ENCODE data around the gene TUBB4B. TPM values are rescaled to one million over a fixed set of nuclear protein-coding genes. Genes with fewer than 3 reads are reported as not detected.

Gene TUBB4B
- total RNA-seq, 6 experiments from 2014 or later = 88.4 to 274 (median 124) TPM

GRCh38 chr9:137224830-137225694 is 16.0 kb upstream of the TUBB4B start, which contains the start of gene CYSRT1:
Gene CYSRT1 (plus strand): TSS chr9:137225174. CDS start chr9:137225622, 448 bp downstream.
- Histone ChIP-seq H3K27ac (peak within 1 kb of the TSS in 1 of 3 donors; percentile 72), H3K4me3 (peak within 1 kb of the TSS; percentile 76 to 87 (median 85)), H3K9me3 (no peaks in the 10 kb centered on the region), H3K27me3 (no peaks in the 10 kb centered on the region), H3K36me3 (no peaks in the 10 kb centered on the region), H3K4me1 (peaks cover 0 to 19% (median 5%) of the 10 kb centered on the region in 4 donors)
- intact Hi-C loops (cut with DNase I) = no loop called here
- WGBS (ENCODE audit: insufficient coverage, low coverage, low lambda C conversion rate, missing lambda C conversion rate) = 70% methylated on average over 10 of the region's 23 CpGs
- TF ChIP-seq CTCF (IDR thresholded peaks at IDR 0.05) (no peak), POLR2A (IDR thresholded peaks at IDR 0.05) (no peak)
- DNase-seq (no peak), ATAC-seq (no peak)

- no peaks in the 10 kb centered on the region for H3K36me3 ChIP-seq
- no peak overlapping the region for H3K4me3 ChIP-seq
- H3K4me1 ChIP-seq = peaks cover 0 to 19% (median 5%) of the 10 kb centered on the region in 4 donors
- TF ChIP-seq CTCF (IDR thresholded peaks at IDR 0.05) (no peak), POLR2A (IDR thresholded peaks at IDR 0.05) (no peak)
- DNase-seq (no peak), ATAC-seq (no peak)
- no peak overlapping the region for H3K27ac ChIP-seq
- H3K9me3 ChIP-seq = no peaks in the 10 kb centered on the region
- no peaks in the 10 kb centered on the region for H3K27me3 ChIP-seq
- intact Hi-C loops (cut with DNase I) = no loop called here
- 68% methylated on average over 6 of the region's 21 CpGs for WGBS (ENCODE audit: insufficient coverage, low coverage, low lambda C conversion rate, missing lambda C conversion rate)
These were observed 15.3 kb upstream of the TUBB4B start for GRCh38 chr9:137225699-137226331.

GRCh38 chr9:137226338-137227053 is 14.6 kb upstream of the TUBB4B start:
- no peak for DNase-seq
- H3K27ac ChIP-seq = no peak overlapping the region
- no peaks in the 10 kb centered on the region for H3K9me3 ChIP-seq
- peaks cover 0 to 17% (median 5%) of the 10 kb centered on the region in 4 donors for H3K4me1 ChIP-seq
- no peaks in the 10 kb centered on the region for H3K36me3 ChIP-seq
- H3K4me3 ChIP-seq = no peak overlapping the region
- TF ChIP-seq CTCF (IDR thresholded peaks at IDR 0.05) = no peak
- TF ChIP-seq POLR2A (IDR thresholded peaks at IDR 0.05) = no peak
- no peak for ATAC-seq
- intact Hi-C loops (cut with DNase I) = no loop called here
- WGBS (ENCODE audit: insufficient coverage, low coverage, low lambda C conversion rate, missing lambda C conversion rate) = 47% methylated on average over 3 of the region's 18 CpGs
- no peaks in the 10 kb centered on the region for H3K27me3 ChIP-seq

- intact Hi-C loops (cut with DNase I) = no loop called here
These were observed 13.8 kb upstream of the TUBB4B start, which contains the start of gene RNF224 for GRCh38 chr9:137227054-137227852. Gene RNF224 (plus strand): TSS chr9:137227502. CDS start chr9:137228336, 834 bp downstream.

More at GRCh38 chr9:137227054-137227852, 13.8 kb upstream of the TUBB4B start, which contains the start of gene RNF224:
- no peak for TF ChIP-seq POLR2A (IDR thresholded peaks at IDR 0.05)
- TF ChIP-seq CTCF (IDR thresholded peaks at IDR 0.05) = peak; percentile 89 to 97 (median 94)
- H3K27ac ChIP-seq = no peak within 1 kb of the TSS
- no peaks in the 10 kb centered on the region for H3K27me3 ChIP-seq
- no peaks in the 10 kb centered on the region for H3K9me3 ChIP-seq
- ATAC-seq (peak; percentile 54 to 61 (median 58)), DNase-seq (peak; percentile 82 to 84 (median 83))
- peaks cover 0 to 16% (median 5%) of the 10 kb centered on the region in 4 donors for H3K4me1 ChIP-seq
- 0% methylated on average over 3 of the region's 25 CpGs for WGBS (ENCODE audit: insufficient coverage, low coverage, low lambda C conversion rate, missing lambda C conversion rate)
- no peak within 1 kb of the TSS for H3K4me3 ChIP-seq
- H3K36me3 ChIP-seq = no peaks in the 10 kb centered on the region
